ENCODE results near the gene CFL1. TPM values are rescaled to one million over a fixed set of nuclear protein-coding genes. Genes with fewer than 3 reads are reported as not detected.

Gene CFL1
- polyA plus RNA-seq, 1 of the 3 experiments (the other 2 are of a cell fraction) = 4,252 TPM

- H3K4me2 ChIP-seq = no peak overlapping the region
- no peak overlapping the region for H2AFZ ChIP-seq (ENCODE audit: low read depth)
- no peaks in the 10 kb centered on the region for H3K9me2 ChIP-seq
- H3K9me3 ChIP-seq = no peaks in the 10 kb centered on the region
- H3K27me3 ChIP-seq (ENCODE audit: insufficient read depth) = no peaks in the 10 kb centered on the region
- peaks cover 4% of the 10 kb centered on the region for H3F3A ChIP-seq (replicated peaks; ENCODE audit: insufficient read depth)
- ChIA-PET POLR2A (interaction anchor here (1.3 to 2.0 kb wide), 3 partner anchors 8 to 20 kb away, joined by 3 to 6 read pairs (median 5); partner anchors contain the start of genes CCDC85B and MUS81), CTCF (interaction anchor here (0.8 to 15.2 kb wide), 4 partner anchors 8 to 1509 kb away, joined by 3 to 374 read pairs (median 142); partner anchors contain the start of genes CFL1, EFEMP2, FIBP and MUS81)
- H3K79me2 ChIP-seq (ENCODE audit: insufficient read depth) = peaks cover 9% of the 10 kb centered on the region; the same call in 1 of the 2 replicates
- 97% methylated on average over 5 of the region's 7 CpGs for WGBS (ENCODE audit: low lambda C conversion rate)
- no peak for TF ChIP-seq JUND (IDR thresholded peaks at IDR 0.05)
- no peak for TF ChIP-seq FOXJ3 (CRISPR knock-in tag; IDR thresholded peaks at IDR 0.05)
- no peak for TF ChIP-seq RXRA (IDR thresholded peaks at IDR 0.05; ENCODE audit: borderline replicate concordance, low read depth)
- TF ChIP-seq USF2 (IDR thresholded peaks at IDR 0.05; ENCODE audit: borderline replicate concordance, low read depth, low read length) = no peak
- no peak for TF ChIP-seq REST (IDR thresholded peaks at IDR 0.05; ENCODE audit: low read depth, low read length)
- TF ChIP-seq CHD2 (IDR thresholded peaks at IDR 0.05; ENCODE audit: low read length, partially characterized antibody) = no peak
- no peak for TF ChIP-seq NFIC (IDR thresholded peaks at IDR 0.05; ENCODE audit: borderline replicate concordance)
- no peak for TF ChIP-seq NRF1 (IDR thresholded peaks at IDR 0.05; ENCODE audit: low read depth, low read length)
- DNase-seq = no peak
- H3K36me3 ChIP-seq (replicated peaks in 1 of 2; ENCODE audit: control insufficient read depth in 1 of 2, insufficient read depth in 2 of 2, low read length in 1 of 2) = peaks cover 13 to 26% of the 10 kb centered on the region in 2 experiments
- no peak overlapping the region for H3K27ac ChIP-seq (ENCODE audit: low read depth in 2 of 2, low read length in 1 of 2)
- no peak overlapping the region for H3K9ac ChIP-seq
- peaks cover 0 to 8% of the 10 kb centered on the region in 2 experiments; a peak in 1 of 4 replicates for H3K4me1 ChIP-seq (ENCODE audit: control insufficient read depth in 1 of 2, insufficient read depth in 2 of 2, low read depth in 1 of 2, low read length in 1 of 2)
- H4K20me1 ChIP-seq (ENCODE audit: insufficient read depth) = no peaks in the 10 kb centered on the region
- H3K4me3 ChIP-seq (ENCODE audit: low read depth in 2 of 2, low read length in 1 of 2) = no peak overlapping the region
Measured at GRCh38 chr11:65880027-65880426, 22.0 kb upstream of the CFL1 start.

- H3K9me3 ChIP-seq = no peaks in the 10 kb centered on the region
- TF ChIP-seq FOSL2 (IDR thresholded peaks at IDR 0.05; ENCODE audit: borderline replicate concordance, low read depth) = no peak
- TF ChIP-seq PBX3 (IDR thresholded peaks at IDR 0.05) = 0 out of 2 replicates have a peak, but pooled peaks have one; percentile 2
- DNase-seq = no peak
- H4K20me1 ChIP-seq (ENCODE audit: insufficient read depth) = no peaks in the 10 kb centered on the region
- peaks cover 4% of the 10 kb centered on the region for H3F3A ChIP-seq (replicated peaks; ENCODE audit: insufficient read depth)
- no peak within 1 kb of the TSS for H3K27ac ChIP-seq (ENCODE audit: low read depth in 2 of 2, low read length in 1 of 2)
- POLR2A ChIA-PET = interaction anchor here (1.3 to 2.0 kb wide), 3 partner anchors 8 to 20 kb away, joined by 3 to 6 read pairs (median 5); partner anchors contain the start of genes CCDC85B and MUS81
- 67% methylated on average over 7 of the region's 7 CpGs for WGBS (ENCODE audit: low lambda C conversion rate)
- no peaks in the 10 kb centered on the region for H3K9me2 ChIP-seq
- CTCF ChIA-PET = interaction anchor here (0.8 to 15.2 kb wide), 4 partner anchors 8 to 1510 kb away, joined by 3 to 374 read pairs (median 142); partner anchors contain the start of genes CFL1, EFEMP2, FIBP and MUS81
- no peaks in the 10 kb centered on the region for H3K27me3 ChIP-seq (ENCODE audit: insufficient read depth)
- peaks cover 13 to 23% of the 10 kb centered on the region in 2 experiments for H3K36me3 ChIP-seq (replicated peaks in 1 of 2; ENCODE audit: control insufficient read depth in 1 of 2, insufficient read depth in 2 of 2, low read length in 1 of 2)
- H3K4me2 ChIP-seq = no peak within 1 kb of the TSS
- no peak within 1 kb of the TSS for H3K9ac ChIP-seq
- H3K79me2 ChIP-seq (ENCODE audit: insufficient read depth) = 0 out of 2 replicates have a peak, but pooled peaks cover 7% of the 10 kb centered on the region
- no peak within 1 kb of the TSS for H3K4me3 ChIP-seq (ENCODE audit: low read depth in 2 of 2, low read length in 1 of 2)
- H3K4me1 ChIP-seq (ENCODE audit: control insufficient read depth in 1 of 2, insufficient read depth in 2 of 2, low read depth in 1 of 2, low read length in 1 of 2) = peaks cover 0 to 5% of the 10 kb centered on the region in 2 experiments; a peak in 1 of 4 replicates
- no peak within 1 kb of the TSS for H2AFZ ChIP-seq (ENCODE audit: low read depth)
Measured at GRCh38 chr11:65879617-65880016, 21.6 kb upstream of the CFL1 start, which contains the start of gene CTSW. Gene CTSW, plus strand, starts transcription at chr11:65879837. Its CDS starts 18 bp downstream, at chr11:65879855.

Measured in SK-N-SH (cell line).